DMS79 (cell line): ENCODE results near the gene PLXNA4.
A peak's percentile ranks its signal among the peaks of the same experiment; 100 is the strongest.

Experiments used
- DNase-seq: peaks from one replicate; lab custom pipeline; 2025; lab: John Stamatoyannopoulos, UW

PLXNA4 gene

DNA sequence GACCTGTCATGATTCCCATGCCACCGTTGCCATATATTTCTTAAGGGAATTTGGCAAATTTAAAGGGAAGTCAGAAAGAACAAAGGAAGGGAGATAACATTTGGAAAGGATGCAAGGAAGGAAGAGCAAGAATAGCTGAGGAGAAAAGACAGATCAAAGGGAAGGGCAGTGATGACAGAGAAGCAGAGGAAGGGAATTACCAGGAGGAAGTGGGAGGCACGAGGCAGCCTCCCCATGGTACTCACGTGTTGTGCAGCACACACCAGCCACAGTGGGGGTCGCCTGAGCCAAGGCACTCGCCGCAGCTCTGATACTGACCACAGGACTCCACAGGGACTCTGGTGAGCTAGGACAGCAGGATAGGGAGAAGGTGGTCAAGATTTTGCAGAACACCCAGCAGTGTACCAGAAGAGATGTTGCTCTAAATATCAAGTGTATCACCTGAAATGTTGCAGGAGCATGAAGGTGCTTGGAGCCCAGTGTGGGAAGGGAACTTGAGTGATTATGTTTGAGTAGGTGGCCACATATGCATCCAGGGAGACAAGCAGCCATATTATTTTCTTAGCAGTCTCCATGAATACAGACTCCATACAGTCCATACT lies 335.3 kb downstream of the PLXNA4 start:
- no peak for DNase-seq

DNA sequence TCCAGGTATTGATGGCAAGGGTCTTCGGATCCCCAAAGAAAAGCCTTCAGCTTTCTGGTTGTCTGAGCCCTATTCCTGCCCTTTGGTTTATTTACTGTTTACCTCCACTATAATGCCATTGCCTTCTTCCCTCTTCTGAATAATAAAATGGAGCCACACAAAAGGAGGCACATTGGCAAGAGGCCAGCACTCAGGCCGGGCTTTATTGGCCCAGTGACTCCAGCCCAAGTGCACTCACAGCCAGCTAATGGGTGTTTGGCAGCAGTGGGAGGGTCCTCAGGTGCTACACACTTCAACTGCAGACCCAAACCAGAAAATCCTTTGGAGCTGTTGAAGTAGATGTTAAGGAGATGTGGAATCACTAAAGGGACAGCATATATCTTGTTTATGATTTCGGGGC lies 336.0 kb downstream of the PLXNA4 start:
- DNase-seq = peak; percentile 95

DNA sequence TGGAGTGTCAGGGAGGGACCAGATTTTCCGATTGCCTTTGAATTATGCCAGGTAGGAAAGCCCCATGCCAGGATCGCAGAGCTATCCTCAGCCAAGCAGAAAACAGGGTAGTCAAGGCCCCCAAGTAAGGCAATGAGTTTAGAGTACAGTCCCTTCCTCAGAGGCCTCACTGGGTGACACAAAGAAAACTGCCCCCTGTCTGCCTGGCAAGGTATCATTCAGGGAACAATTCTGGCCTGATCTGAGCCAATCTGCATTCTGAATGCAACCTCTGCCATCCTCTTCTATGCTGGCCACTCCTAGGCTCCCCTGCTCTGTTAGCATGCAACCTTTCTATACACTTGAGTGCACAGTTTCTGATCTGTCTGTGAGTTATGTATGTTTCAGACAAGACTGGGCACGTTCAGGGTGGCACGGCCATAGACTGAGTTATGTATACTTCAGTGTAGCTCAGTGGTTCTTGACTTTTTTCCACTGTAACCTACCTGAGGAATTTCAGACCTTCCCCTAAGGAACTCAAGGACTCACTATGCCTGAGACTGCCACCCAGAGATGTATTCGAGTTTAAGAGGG lies 336.8 kb downstream of the PLXNA4 start:
- peak; percentile 73 for DNase-seq

DNA sequence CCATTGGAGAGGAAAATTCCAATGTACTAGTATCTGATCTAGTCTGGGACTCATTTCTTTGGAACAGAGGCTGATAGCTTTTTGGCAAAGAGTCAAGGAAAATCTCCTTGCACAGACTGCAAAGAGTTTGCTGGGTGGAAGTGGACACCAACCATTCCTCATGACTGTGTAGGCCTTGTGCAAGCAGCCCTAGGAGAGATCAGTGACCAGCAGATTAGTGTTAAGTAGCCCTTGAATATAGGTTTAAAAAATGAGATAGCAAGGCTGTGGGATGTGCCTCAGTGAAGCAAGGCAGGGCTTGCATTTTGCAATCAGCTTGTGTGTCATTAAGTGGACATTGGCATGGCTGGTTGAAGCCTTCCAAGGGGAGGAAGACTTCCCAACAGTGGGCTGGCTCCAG lies 341.6 kb downstream of the PLXNA4 start:
- DNase-seq = no peak

DNA sequence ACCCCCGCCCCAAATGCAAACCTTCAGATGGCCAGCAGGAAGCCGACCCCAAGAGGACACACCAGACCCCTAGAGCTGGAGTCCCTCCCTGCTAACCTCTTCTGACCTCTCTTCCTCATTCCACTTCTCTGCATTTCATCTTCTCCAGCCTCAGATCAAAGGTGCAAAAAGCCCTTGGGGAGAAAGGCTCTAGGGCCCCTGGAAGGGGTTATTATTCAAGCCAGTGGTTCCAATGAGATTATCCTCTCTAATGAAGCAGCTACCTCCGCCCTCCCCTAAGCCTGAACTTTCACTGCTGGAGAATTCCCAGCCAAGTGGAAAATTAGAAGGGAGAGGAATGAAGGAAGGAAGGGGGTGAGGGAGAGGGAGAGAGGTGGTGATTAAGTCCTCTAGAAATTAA lies 343.9 kb downstream of the PLXNA4 start:
- DNase-seq = no peak

GRCh38 chr7:132230462-132230861 lies 345.8 kb downstream of the PLXNA4 start:
- DNase-seq = no peak

- no peak for DNase-seq
These were observed 348.0 kb downstream of the PLXNA4 start for GRCh38 chr7:132228240-132228639.

GRCh38 chr7:132226957-132227290 lies 349.3 kb downstream of the PLXNA4 start:
- DNase-seq = no peak

- DNase-seq = no peak
These were observed 350.0 kb downstream of the PLXNA4 start for GRCh38 chr7:132226046-132226956.

- DNase-seq = no peak
These were observed 350.8 kb downstream of the PLXNA4 start for GRCh38 chr7:132225216-132226030.

DNA sequence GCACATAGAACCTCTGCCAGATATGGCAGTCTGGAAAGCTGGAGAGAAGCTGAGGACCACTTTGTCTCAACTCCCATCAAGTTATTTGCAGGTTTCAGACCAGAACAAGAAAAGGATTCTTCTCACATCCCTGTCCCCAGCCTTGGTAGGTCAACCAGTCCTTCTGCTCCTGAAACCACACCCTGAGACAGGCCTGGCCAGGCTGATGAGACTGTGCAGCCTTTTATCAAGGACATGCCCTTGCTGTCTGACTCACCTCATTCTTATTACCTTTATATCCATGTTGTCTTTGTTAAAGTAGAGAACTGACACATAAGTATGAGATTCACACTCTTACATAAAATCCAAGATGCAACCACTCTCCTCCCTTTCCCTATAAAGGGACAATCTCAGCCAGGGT lies 354.9 kb downstream of the PLXNA4 start:
- no peak for DNase-seq

DNA sequence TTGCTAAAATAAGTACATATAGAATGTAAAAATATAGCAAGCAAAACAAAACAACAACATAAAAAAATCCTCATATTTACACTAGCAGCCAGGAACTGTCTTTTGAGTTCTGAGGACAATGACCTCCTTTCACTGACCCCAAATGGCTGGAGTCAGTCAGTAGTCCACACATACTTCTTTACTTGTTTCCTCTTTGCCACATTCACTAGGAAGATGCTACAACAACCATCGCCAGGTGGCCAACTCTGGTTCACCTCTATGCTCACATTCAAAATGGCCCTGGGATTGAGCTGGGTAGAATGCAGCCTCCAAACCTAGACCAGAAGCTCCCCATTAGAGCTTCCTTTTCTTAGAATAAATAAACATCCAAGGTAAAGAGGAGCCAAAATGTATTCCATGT lies 356.2 kb downstream of the PLXNA4 start:
- no peak for DNase-seq

GRCh38 chr7:132218876-132219275 lies 357.4 kb downstream of the PLXNA4 start:
- DNase-seq = no peak

DNA sequence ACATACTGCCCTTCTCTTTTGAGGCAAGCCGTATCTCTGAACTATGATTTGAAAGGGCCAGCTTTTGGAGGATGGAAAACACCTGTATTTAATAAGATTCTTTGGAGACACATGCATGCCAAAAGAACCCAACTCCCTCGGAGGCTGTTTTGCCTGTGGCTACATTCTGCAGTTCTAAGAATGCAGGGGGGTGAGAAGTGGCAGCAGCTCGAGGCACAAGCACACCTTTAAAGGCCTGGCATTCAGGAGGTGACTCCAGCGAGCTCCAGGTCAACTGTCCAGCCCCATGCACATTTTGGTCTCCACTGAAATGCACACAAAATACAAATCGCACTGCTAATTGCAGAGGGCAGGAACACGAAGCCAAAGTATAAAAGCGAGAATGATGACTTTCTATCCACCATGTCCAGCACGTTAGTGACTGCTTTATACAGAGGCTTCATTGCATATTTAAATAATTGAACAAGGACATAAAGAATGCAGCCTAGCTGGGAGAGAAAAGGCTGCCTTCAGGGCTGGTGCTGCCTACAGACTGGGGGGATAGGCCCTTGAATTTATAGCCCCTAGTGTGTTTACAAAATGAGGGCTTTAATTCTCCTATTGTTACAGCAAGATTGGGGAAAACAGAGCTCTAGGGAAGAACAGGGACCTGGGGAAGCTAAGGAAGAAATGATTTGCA lies 359.3 kb downstream of the PLXNA4 start:
- DNase-seq = no peak

DNA sequence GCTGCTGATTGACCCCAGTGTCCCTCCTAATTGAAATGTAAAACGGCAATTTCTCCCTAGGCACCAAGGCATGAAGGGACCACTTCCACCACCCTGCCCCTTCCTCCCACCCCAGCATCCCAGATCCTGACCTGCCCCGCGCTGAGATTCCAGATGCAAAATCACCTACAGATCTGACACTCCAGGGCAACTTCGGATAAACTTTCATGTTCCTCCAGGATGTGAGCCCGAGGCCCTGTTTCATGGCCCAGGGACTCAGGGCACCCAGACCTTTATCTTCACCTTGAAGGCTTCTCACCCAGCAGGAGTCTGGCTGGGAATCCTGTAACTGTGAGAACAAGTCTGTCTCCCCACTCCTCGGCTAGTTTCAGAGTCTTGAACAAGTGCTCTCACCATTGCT lies 361.8 kb downstream of the PLXNA4 start:
- no peak for DNase-seq

DNA sequence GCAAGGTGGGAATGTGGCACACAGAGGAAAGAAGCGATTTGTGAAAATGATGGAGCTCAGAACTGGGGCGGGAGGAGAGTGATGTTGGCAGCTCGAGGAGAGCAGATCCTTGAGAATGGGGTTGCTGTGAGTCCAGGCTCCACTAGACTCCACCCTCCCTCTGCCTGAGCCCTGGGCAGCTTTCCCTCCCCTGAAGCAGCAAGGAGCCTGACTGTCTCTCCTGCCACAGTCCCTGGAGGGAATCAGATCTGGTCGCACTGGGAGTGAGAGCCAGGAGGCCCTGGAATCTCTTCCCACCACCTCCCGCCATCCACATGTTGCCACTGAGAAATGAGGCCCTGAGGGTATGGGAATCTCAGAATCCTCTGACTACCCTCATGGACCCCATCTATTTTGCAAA lies 362.7 kb downstream of the PLXNA4 start:
- no peak for DNase-seq

- no peak for DNase-seq
These were observed 364.3 kb downstream of the PLXNA4 start for GRCh38 chr7:132211971-132212370.

- no peak for DNase-seq
These were observed 365.4 kb downstream of the PLXNA4 start for GRCh38 chr7:132210821-132211220.

- DNase-seq = no peak
These were observed 368.5 kb downstream of the PLXNA4 start for GRCh38 chr7:132207782-132208181.

DNA sequence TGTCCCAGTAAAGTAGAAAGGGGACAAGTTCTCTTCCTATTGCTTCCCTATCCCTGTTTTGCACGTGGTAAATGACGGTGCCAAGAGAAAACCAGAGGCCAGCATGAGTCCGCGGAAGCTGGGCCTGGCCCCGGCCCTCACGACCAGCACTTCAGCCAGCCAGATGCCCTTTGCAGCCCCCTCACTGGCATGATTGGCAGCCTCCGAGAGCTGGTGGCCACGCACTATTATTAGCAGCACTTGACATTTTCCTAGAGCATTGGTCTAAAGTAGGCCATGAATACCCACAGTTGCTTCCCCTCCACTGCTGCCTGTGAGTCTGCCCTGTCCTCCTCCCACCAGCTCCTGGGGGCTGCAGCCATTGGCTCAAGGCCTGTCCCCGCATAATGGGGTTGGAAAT lies 369.1 kb downstream of the PLXNA4 start:
- no peak for DNase-seq

GRCh38 chr7:132206594-132206993 lies 369.7 kb downstream of the PLXNA4 start:
- no peak for DNase-seq

- DNase-seq = no peak
These were observed 370.8 kb downstream of the PLXNA4 start for GRCh38 chr7:132205509-132205908.
